Stomach (tissue), 4 donors: ENCODE results near the gene NEB.

Experiments
- CTCF ChIP-seq, 7 experiments: fragments of 450-650 bp in 4 of 7; fragments of 200-600 bp in 3 of 7; sonication (generic) in 3 of 7; IDR thresholded peaks; one replicate each; pipeline ENCODE4 v1.5.1; 2016 to 2019; ENCODE audit warnings: antibody characterized with exemption in 7 of 7, control low read depth in 2 of 7, mild to moderate bottlenecking in 1 of 7
- POLR2A ChIP-seq, 4 donors: fragments of 450-650 bp; IDR thresholded peaks; one replicate each; pipeline ENCODE4 v1.6.1; 2016; ENCODE audit warnings: antibody characterized with exemption in 4 of 4, control low read depth in 2 of 4, mild to moderate bottlenecking in 1 of 4, moderate library complexity in 1 of 4

GRCh38 chr2:151771599-151772358 lies 37.5 kb upstream of the NEB start:
- TF ChIP-seq CTCF (IDR thresholded peaks at IDR 0.05): no peak
- no peak for TF ChIP-seq POLR2A (IDR thresholded peaks at IDR 0.05)
